Coronary artery (tissue), 2 donors: ENCODE data around the gene UBAC1.

Experiments
- DNase-seq: peaks from one replicate; pipeline ENCODE4 v3.0.0-alpha.2; 2017; ENCODE audit warnings: low spot score
- H3K27ac ChIP-seq, 2 donors: fragments of 200-600 bp; sonication (generic); one replicate each; pipeline ENCODE4 v1.5.1; 2016 to 2019
- H3K4me3 ChIP-seq: fragments of 200-600 bp; sonication (generic); 2 replicates; pipeline ENCODE4 v1.5.1; 2016; ENCODE audit warnings: mild to moderate bottlenecking, moderate library complexity
- CTCF ChIP-seq: fragments of 200-600 bp; sonication (generic); IDR thresholded peaks from one replicate; pipeline ENCODE4 v1.5.1; 2019; ENCODE audit warnings: antibody characterized with exemption

Gene UBAC1

GRCh38 chr9:135928074-135928730, 33.0 kb downstream of the UBAC1 start:
- TF ChIP-seq CTCF: no peak
- DNase-seq: no peak
- Histone ChIP-seq H3K27ac (no peak overlapping the region), H3K4me3 (no peak overlapping the region)

GRCh38 chr9:135927195-135928013, 33.8 kb downstream of the UBAC1 start:
- no peak overlapping the region for H3K4me3 ChIP-seq
- DNase-seq: no peak
- H3K27ac ChIP-seq: no peak overlapping the region
- TF ChIP-seq CTCF: no peak

GRCh38 chr9:135926402-135927194, 34.6 kb downstream of the UBAC1 start:
- TF ChIP-seq CTCF: no peak
- peak; percentile 71 for DNase-seq
- no peak overlapping the region for H3K4me3 ChIP-seq
- no peak overlapping the region for H3K27ac ChIP-seq

- no peak overlapping the region for H3K27ac ChIP-seq
- no peak overlapping the region for H3K4me3 ChIP-seq
- TF ChIP-seq CTCF: no peak
- no peak for DNase-seq
These were observed 35.6 kb downstream of the UBAC1 start for GRCh38 chr9:135925496-135926133.

GRCh38 chr9:135924628-135925338, 36.4 kb downstream of the UBAC1 start:
- H3K27ac ChIP-seq: no peak overlapping the region
- H3K4me3 ChIP-seq: no peak overlapping the region
- no peak for TF ChIP-seq CTCF
- no peak for DNase-seq

GRCh38 chr9:135923508-135923907, 37.7 kb downstream of the UBAC1 start:
- Histone ChIP-seq H3K4me3 (no peak overlapping the region), H3K27ac (no peak overlapping the region)
- no peak for DNase-seq
- no peak for TF ChIP-seq CTCF
